ENCODE results near the gene PNKD.

DNA sequence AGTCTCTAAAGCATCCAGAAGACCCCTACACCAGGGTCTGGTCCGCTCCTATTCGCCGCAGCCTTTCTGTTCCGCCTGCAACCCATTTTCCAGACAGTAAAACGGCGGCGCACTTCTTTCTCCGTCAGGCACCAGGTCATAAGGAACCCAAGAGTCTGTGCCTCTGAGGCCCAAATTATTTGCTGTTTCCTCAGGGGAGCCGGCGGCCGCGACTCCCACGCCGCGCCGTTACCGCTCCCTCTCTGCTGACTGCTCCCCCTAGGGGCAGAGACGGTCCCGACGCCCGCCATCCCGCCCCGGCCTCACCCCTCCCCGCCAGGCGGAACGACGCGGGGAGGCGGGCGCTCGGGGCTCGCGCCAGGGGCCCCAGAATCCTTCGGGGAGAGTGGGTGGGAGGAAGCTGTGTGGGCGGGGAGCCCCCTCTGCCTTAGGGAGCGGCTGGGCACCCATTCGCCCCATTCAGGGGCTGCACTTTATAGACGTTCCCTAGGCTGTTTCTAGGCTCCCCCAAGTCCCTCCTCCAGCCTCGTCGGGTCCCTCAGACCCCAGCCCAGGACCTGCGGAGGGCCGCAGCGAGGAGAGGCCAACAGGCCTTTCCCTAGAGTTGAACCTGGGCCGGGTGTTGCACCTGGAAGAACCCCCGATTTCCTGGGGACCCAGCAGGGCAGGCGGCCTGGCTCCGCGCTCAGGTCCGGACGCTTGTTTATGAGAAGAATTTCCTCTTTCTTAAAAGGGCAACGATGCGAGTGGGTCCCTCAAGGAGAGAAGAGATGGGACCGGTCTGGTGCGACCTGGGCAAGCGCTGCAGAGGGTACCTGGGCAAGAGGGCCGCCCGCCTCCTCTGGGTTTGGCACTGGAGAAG lies 125.7 kb downstream of the PNKD start:
- TF ChIP-seq POLR2A (IDR thresholded peaks at IDR 0.05) = no peak
- TF ChIP-seq, protein P1, sequence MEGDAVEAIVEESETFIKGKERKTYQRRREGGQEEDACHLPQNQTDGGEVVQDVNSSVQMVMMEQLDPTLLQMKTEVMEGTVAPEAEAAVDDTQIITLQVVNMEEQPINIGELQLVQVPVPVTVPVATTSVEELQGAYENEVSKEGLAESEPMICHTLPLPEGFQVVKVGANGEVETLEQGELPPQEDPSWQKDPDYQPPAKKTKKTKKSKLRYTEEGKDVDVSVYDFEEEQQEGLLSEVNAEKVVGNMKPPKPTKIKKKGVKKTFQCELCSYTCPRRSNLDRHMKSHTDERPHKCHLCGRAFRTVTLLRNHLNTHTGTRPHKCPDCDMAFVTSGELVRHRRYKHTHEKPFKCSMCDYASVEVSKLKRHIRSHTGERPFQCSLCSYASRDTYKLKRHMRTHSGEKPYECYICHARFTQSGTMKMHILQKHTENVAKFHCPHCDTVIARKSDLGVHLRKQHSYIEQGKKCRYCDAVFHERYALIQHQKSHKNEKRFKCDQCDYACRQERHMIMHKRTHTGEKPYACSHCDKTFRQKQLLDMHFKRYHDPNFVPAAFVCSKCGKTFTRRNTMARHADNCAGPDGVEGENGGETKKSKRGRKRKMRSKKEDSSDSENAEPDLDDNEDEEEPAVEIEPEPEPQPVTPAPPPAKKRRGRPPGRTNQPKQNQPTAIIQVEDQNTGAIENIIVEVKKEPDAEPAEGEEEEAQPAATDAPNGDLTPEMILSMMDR (IDR thresholded peaks at IDR 0.05) = peak; percentile 88 to 95 (median 94)
